T-cell (primary cell): ENCODE measurements around the gene KCNQ2. TPM values are rescaled to one million over a fixed set of nuclear protein-coding genes. Genes with fewer than 3 reads are reported as not detected.

Experiments
- ATAC-seq, 4 experiments: fragments of 200-7000 bp in 3 of 4; fragments of 150-1000 bp in 1 of 4; cut with Tn5 transposase; replicated peaks in 1 of 4; 1 replicate in 3 of 4; 2 replicates in 1 of 4; pipeline ENCODE4 v1.10.0; 2021; ENCODE audit warnings: moderate library complexity in 3 of 4, mild to moderate bottlenecking in 2 of 4, moderate number of reproducible peaks in 1 of 4
- CTCF ChIA-PET, 2 donors: fragments of 300-600 bp; sonication (Branson Sonifier 250); formaldehyde crosslinking; loops; one replicate each; lab custom pipeline; 2022; ENCODE audit warnings: antibody characterized with exemption in 2 of 2; lab: Charles Lee
- POLR2A ChIA-PET, 2 donors: fragments of 300-600 bp; sonication (Branson Sonifier 250); formaldehyde crosslinking; loops; one replicate each; lab custom pipeline; 2022; ENCODE audit warnings: antibody characterized with exemption in 2 of 2; lab: Charles Lee
- DNase-seq, 35 experiments: peaks; one replicate each; pipeline versions ENCODE4 v3.0.0 to v3.0.0-alpha.2; 2013 to 2023
- H3K27ac ChIP-seq: one replicate; pipeline ENCODE4 v1.5.1; 2013; ENCODE audit warnings: low read length
- H3K27me3 ChIP-seq, 2 experiments: replicated peaks in 1 of 2; 1 replicate in 1 of 2; 2 replicates in 1 of 2; pipeline versions ENCODE4 v1.6.1 to v1.7.0; 2013; ENCODE audit warnings: low read length in 1 of 2, mixed read lengths in 1 of 2; ENCODE audit not compliant: control insufficient read depth in 2 of 2, insufficient read depth in 2 of 2; ENCODE audit errors: extremely low read depth in 1 of 2
- H3K36me3 ChIP-seq, 2 donors: 1 replicate in 1 of 2; 2 replicates in 1 of 2; pipeline versions ENCODE4 v1.6.1 to v1.7.0; 2013; ENCODE audit warnings: low read length in 1 of 2; ENCODE audit not compliant: control insufficient read depth in 2 of 2, insufficient read depth in 1 of 2; ENCODE audit errors: extremely low read depth in 1 of 2
- H3K4me1 ChIP-seq, 2 experiments: 1 replicate in 1 of 2; 2 replicates in 1 of 2; pipeline versions ENCODE4 v1.6.1 to v1.7.0; 2013; ENCODE audit warnings: low read length in 2 of 2, mixed read lengths in 1 of 2; ENCODE audit not compliant: insufficient read depth in 2 of 2, control insufficient read depth in 1 of 2; ENCODE audit errors: extremely low read depth in 1 of 2
- H3K4me3 ChIP-seq, 2 donors: 1 replicate in 1 of 2; 2 replicates in 1 of 2; pipeline versions ENCODE4 v1.5.1 to v1.7.0; 2013; ENCODE audit warnings: mild to moderate bottlenecking in 2 of 2, low read length in 1 of 2, moderate library complexity in 1 of 2; ENCODE audit not compliant: control insufficient read depth in 1 of 2; ENCODE audit errors: extremely low read depth in 1 of 2
- H3K9me3 ChIP-seq: 2 replicates; pipeline ENCODE4 v1.7.0; 2013
- H3K27ac Mint-ChIP-seq, 2 donors: one replicate each; pipeline ENCODE4 v1.8.0; 2020 to 2021; ENCODE audit warnings: mild to moderate bottlenecking in 2 of 2, mixed read lengths in 2 of 2
- H3K27me3 Mint-ChIP-seq, 2 donors: one replicate each; pipeline ENCODE4 v1.8.0; 2021 to 2022; ENCODE audit warnings: mixed read lengths in 2 of 2
- H3K36me3 Mint-ChIP-seq: one replicate; pipeline ENCODE4 v1.8.0; 2021; ENCODE audit warnings: mixed read lengths
- H3K4me1 Mint-ChIP-seq, 3 donors: one replicate each; pipeline ENCODE4 v1.8.0; 2020 to 2022; ENCODE audit warnings: mixed read lengths in 3 of 3, mild to moderate bottlenecking in 1 of 3
- H3K4me3 Mint-ChIP-seq, 3 donors: one replicate each; pipeline ENCODE4 v1.8.0; 2020 to 2022; ENCODE audit warnings: mild to moderate bottlenecking in 3 of 3, mixed read lengths in 3 of 3, moderate library complexity in 3 of 3
- H3K9me3 Mint-ChIP-seq, 3 donors: one replicate each; pipeline ENCODE4 v1.8.0; 2020 to 2022; ENCODE audit warnings: mixed read lengths in 3 of 3
- WGBS: methylation state at CpG from one replicate; pipeline ENCODE4 v1.1.5; 2013; ENCODE audit warnings: missing lambda C conversion rate; ENCODE audit not compliant: insufficient coverage; 5-methylcytosine and 5-hydroxymethylcytosine counted together
- total RNA-seq, 35 experiments: library from RNA in 6 of 35; stranded (reverse) in 6 of 35; fragments of 120-200 nt in 1 of 35; gene quantifications; one replicate each; pipeline versions ENCODE4 v1.2.1 to v1.2.4 and lab custom pipeline; 2013 to 2026

The KCNQ2 gene
- total RNA-seq, 5 donors from 2014 or later (not counting 1 experiment from before 2014, with no cell fraction given), result 0.19 to 0.49 (median 0.32) TPM

DNA sequence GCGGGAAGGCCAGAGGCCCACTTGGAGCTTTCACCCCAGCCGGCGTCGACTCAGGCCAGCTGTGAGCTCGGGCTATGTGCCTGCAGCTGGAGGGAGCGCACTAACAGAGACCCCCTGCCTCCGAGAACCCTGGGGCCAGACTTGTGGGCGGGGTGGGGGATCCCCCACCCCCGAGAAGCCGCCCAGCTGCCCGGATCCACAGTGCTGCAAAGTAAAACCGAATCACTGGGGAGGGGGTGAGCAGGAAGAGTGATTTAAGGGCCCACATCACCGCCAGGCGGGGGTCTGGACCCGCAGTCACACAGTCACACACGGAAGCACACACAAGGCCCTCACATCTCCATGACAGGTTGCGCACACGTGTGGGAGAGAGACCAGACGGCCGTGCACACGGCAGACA, 48.7 kb downstream of the KCNQ2 start:
- peaks cover 0 to 8% of the 10 kb centered on the region in 2 donors for H3K27me3 Mint-ChIP-seq
- POLR2A ChIA-PET, result no interaction called here
- Histone ChIP-seq H3K9me3 (no peaks in the 10 kb centered on the region), H3K27ac (no peak overlapping the region), H3K4me1 (no peaks in the 10 kb centered on the region), H3K36me3 (no peaks in the 10 kb centered on the region), H3K4me3 (no peak overlapping the region), H3K27me3 (peaks cover 0 to 31% of the 10 kb centered on the region in 2 experiments)
- no peak overlapping the region for H3K4me3 Mint-ChIP-seq
- no peaks in the 10 kb centered on the region for H3K4me1 Mint-ChIP-seq
- H3K27ac Mint-ChIP-seq, result no peak overlapping the region
- H3K36me3 Mint-ChIP-seq, result no peaks in the 10 kb centered on the region
- 78% methylated on average over 13 of the region's 21 CpGs for WGBS
- CTCF ChIA-PET, result no interaction called here
- no peaks in the 10 kb centered on the region for H3K9me3 Mint-ChIP-seq
- DNase-seq (no peak), ATAC-seq (no peak)

DNA sequence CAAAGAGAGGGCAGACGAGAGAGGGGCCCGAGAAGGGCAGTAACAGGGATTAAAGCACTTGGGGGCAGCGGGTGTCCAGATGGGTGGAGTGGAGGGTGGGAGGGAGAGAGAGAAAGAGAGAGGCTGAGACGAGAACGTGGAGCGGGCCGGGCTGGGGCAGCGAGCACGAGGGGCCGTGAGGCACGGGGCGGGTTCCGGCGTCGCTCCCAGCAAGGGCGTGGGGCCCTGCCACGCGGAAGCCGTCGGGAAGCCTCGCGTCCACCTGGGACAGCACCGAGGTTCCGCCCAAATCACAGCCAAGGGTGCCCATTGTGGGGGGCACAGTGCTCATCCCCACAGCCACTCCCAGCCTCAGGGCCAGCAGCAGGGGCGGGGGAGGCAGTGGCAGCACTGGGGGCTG, 49.8 kb downstream of the KCNQ2 start:
- no peak overlapping the region for H3K27ac ChIP-seq
- Mint-ChIP-seq H3K4me3 (no peak overlapping the region), H3K9me3 (no peaks in the 10 kb centered on the region), H3K36me3 (no peaks in the 10 kb centered on the region), H3K27ac (no peak overlapping the region), H3K27me3 (peaks cover 0 to 10% of the 10 kb centered on the region in 2 donors), H3K4me1 (no peaks in the 10 kb centered on the region)
- no peaks in the 10 kb centered on the region for H3K9me3 ChIP-seq
- no peaks in the 10 kb centered on the region for H3K4me1 ChIP-seq
- H3K36me3 ChIP-seq, result no peaks in the 10 kb centered on the region
- CTCF ChIA-PET, result no interaction called here
- ATAC-seq, result no peak
- 82% methylated on average over 13 of the region's 25 CpGs for WGBS
- no peak overlapping the region for H3K4me3 ChIP-seq
- peaks cover 0 to 34% of the 10 kb centered on the region in 2 experiments for H3K27me3 ChIP-seq
- POLR2A ChIA-PET, result no interaction called here
- DNase-seq, result no peak

DNA sequence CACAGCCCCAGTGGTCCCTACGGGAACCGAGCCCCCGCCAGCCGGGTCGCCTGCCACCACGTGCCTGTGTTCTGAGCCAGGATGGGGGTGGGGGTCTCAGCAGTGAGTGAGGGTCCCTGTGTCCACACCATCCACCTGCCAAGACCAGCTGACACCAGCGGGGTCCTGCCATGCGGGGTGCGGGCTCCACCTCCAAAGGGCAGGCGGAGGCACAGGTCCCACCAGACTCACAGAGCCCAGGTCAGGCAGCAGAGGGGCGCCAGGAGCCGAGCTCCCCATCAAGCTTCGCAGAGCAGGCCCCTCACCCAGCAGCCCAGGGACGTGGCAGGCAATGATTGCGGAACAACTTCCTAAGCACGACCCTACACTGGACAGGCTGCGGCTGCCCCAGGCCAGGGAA, 50.5 kb downstream of the KCNQ2 start:
- no peaks in the 10 kb centered on the region for H3K36me3 ChIP-seq
- no peak overlapping the region for H3K27ac ChIP-seq
- Mint-ChIP-seq H3K4me3 (no peak overlapping the region), H3K36me3 (no peaks in the 10 kb centered on the region), H3K27me3 (peaks cover 0 to 14% of the 10 kb centered on the region in 2 donors), H3K9me3 (no peaks in the 10 kb centered on the region), H3K27ac (no peak overlapping the region), H3K4me1 (no peaks in the 10 kb centered on the region)
- peaks cover 0 to 41% of the 10 kb centered on the region in 2 experiments for H3K27me3 ChIP-seq
- no peaks in the 10 kb centered on the region for H3K9me3 ChIP-seq
- ChIA-PET CTCF (no interaction called here), POLR2A (no interaction called here)
- DNase-seq (no peak), ATAC-seq (no peak)
- H3K4me3 ChIP-seq, result no peak overlapping the region
- 93% methylated on average over 11 of the region's 17 CpGs for WGBS
- H3K4me1 ChIP-seq, result no peaks in the 10 kb centered on the region

DNA sequence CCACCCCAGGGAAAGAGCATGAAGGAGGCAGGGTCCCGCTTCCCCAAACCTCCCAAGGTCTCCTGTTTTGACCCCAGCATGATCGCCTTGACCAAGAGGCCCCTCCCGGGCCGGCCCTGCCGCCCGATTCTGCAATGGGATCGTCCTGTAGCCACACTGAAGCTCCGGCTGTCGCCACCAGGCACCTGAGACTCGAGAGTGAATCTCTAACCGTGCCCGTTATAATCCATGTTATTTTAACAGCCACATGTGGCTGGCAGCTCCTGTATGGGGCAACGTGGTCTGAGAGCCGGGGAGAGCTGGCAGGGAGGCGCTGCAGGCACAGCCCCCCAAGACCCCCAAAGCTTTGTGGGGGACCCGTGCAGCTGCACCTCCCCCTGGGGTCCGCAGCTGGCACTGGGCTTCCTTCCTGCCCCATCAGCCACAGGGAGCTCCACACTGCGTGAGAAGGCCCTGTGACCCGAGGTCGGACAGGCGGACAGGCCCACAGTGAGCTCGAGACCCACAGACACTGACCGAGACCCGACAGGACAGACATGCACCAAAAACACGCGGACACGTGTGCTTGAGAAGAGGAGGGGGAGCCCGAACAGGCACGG, 51.3 kb downstream of the KCNQ2 start:
- H3K36me3 Mint-ChIP-seq, result no peaks in the 10 kb centered on the region
- H3K9me3 ChIP-seq, result no peaks in the 10 kb centered on the region
- no peaks in the 10 kb centered on the region for H3K4me1 ChIP-seq
- peaks cover 0 to 17% of the 10 kb centered on the region in 2 donors for H3K27me3 Mint-ChIP-seq
- no peak for ATAC-seq
- no peak overlapping the region for H3K27ac Mint-ChIP-seq
- no peaks in the 10 kb centered on the region for H3K4me1 Mint-ChIP-seq
- POLR2A ChIA-PET, result no interaction called here
- CTCF ChIA-PET, result interaction anchor here (0.5 to 0.6 kb wide), 2 partner anchors 14 to 15 kb away, joined by 3 read pairs; no protein-coding TSS in a partner anchor
- no peak overlapping the region for H3K4me3 ChIP-seq
- H3K4me3 Mint-ChIP-seq, result no peak overlapping the region
- no peaks in the 10 kb centered on the region for H3K36me3 ChIP-seq
- H3K27me3 ChIP-seq, result peaks cover 0 to 45% of the 10 kb centered on the region in 2 experiments
- H3K9me3 Mint-ChIP-seq, result no peaks in the 10 kb centered on the region
- H3K27ac ChIP-seq, result no peak overlapping the region
- WGBS, result 74% methylated on average over 21 of the region's 29 CpGs
- no peak for DNase-seq

DNA sequence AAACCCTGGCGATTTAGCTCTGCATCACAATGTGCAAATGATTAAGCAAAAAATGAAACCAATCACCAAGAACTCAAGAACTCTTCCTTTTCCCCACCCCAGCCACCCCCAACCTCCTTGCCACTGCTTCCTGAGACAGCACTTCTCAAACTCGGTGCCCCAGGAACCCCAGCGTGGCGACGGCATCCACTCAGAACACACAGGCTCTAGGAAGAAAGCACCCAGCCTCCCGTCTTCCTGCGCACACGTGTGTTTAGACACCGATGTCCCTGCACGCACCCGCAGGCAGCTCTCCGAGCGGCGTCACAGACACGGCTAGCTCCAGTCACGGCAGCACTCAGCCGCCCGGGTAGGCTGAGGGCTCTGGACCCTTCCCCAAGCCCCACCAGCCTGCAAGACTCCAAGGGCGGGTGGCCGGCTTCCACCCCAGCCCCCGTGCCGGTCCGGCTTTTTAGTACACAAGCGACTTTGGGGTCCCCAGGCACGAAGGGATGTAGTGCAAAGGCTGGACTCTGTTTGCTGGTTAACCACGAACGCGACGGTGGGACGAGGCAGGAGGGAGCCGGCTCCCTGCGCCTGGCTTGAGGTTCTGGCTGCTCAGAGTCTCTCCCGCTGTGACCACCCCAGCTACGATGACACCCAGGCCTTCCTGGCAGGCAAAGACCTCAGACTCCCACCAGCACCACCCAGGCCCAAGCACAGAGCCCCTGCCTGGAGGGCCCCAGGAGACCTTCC, 51.9 kb downstream of the KCNQ2 start:
- H3K36me3 ChIP-seq, result no peaks in the 10 kb centered on the region
- 69% methylated on average over 31 of the region's 34 CpGs for WGBS
- POLR2A ChIA-PET, result no interaction called here

DNA sequence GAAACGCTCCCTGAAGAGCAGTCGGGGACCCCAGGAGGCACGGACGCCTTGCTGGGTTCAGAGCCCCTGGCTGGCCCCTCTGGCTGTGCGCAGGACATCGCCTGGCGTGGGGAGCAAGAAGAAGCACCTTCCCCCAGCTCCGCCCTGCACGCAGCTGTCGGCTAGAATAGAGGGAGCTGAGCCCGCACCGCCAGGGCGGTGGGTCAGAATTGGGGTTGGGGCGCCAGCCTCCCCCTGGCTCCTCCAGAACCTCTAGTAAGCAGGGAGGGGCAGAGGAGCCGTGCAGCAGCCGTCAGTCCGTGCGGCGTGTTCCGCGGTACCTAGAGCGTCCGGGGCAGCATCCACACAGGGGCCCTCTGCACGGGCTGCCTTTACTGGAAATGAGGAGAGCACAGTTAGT, 53.2 kb downstream of the KCNQ2 start:
- POLR2A ChIA-PET, result no interaction called here
- H3K27ac ChIP-seq, result no peak overlapping the region
- peaks cover 0 to 59% of the 10 kb centered on the region in 2 experiments for H3K27me3 ChIP-seq
- H3K4me3 ChIP-seq, result no peak overlapping the region
- 91% methylated on average over 24 of the region's 24 CpGs for WGBS
- no peak for ATAC-seq
- H3K36me3 ChIP-seq, result no peaks in the 10 kb centered on the region
- H3K27ac Mint-ChIP-seq, result no peak overlapping the region
- peaks cover 0 to 16% of the 10 kb centered on the region in 2 donors for H3K27me3 Mint-ChIP-seq
- H3K9me3 Mint-ChIP-seq, result no peaks in the 10 kb centered on the region
- CTCF ChIA-PET, result interaction anchor here in 1 of 2 donors (0.7 kb wide), 1 partner anchor 663 kb away, joined by 3 read pairs; no protein-coding TSS in a partner anchor
- no peak for DNase-seq
- no peaks in the 10 kb centered on the region for H3K9me3 ChIP-seq
- no peaks in the 10 kb centered on the region for H3K4me1 Mint-ChIP-seq
- peaks cover 0 to 2% of the 10 kb centered on the region in 2 experiments for H3K4me1 ChIP-seq
- H3K4me3 Mint-ChIP-seq, result no peak overlapping the region
- no peaks in the 10 kb centered on the region for H3K36me3 Mint-ChIP-seq

More for the DNA sequence above, 51.9 kb downstream of the KCNQ2 start:
- ATAC-seq, result no peak
- H3K4me3 ChIP-seq, result no peak overlapping the region
- Mint-ChIP-seq H3K27me3 (peaks cover 0 to 17% of the 10 kb centered on the region in 2 donors), H3K4me1 (no peaks in the 10 kb centered on the region), H3K4me3 (no peak overlapping the region), H3K9me3 (no peaks in the 10 kb centered on the region), H3K27ac (no peak overlapping the region), H3K36me3 (no peaks in the 10 kb centered on the region)
- no peak for DNase-seq
- H3K4me1 ChIP-seq, result peaks cover 0 to 2% of the 10 kb centered on the region in 2 experiments
- CTCF ChIA-PET, result interaction anchor here in 1 of 2 donors (0.6 kb wide), 1 partner anchor 16 kb away, joined by 3 read pairs; no protein-coding TSS in a partner anchor
- H3K27me3 ChIP-seq, result peaks cover 0 to 52% of the 10 kb centered on the region in 2 experiments
- no peaks in the 10 kb centered on the region for H3K9me3 ChIP-seq
- no peak overlapping the region for H3K27ac ChIP-seq
